Liver (tissue), 3 donors: ENCODE data around the gene PTPRD.

Experiments
- FOXA1 ChIP-seq: IDR thresholded peaks from 2 replicates; pipeline ENCODE4 v1.6.1; 2016; ENCODE audit warnings: antibody characterized with exemption
- FOXA2 ChIP-seq: IDR thresholded peaks from 2 replicates; pipeline ENCODE4 v1.6.1; 2016; ENCODE audit warnings: antibody characterized with exemption
- HNF4A ChIP-seq, 2 donors: conservative IDR thresholded peaks; 2 replicates each; pipeline ENCODE4 v1.6.1; 2016; ENCODE audit warnings: antibody characterized with exemption in 2 of 2, mild to moderate bottlenecking in 2 of 2
- RAD21 ChIP-seq, 2 donors: IDR thresholded peaks; 2 replicates each; pipeline ENCODE4 v1.6.1; 2016; ENCODE audit warnings: antibody characterized with exemption in 2 of 2, mild to moderate bottlenecking in 2 of 2
- RXRA ChIP-seq, 2 donors: IDR thresholded peaks; 2 replicates each; pipeline ENCODE4 v1.6.1; 2017 to 2018; ENCODE audit warnings: antibody characterized with exemption in 2 of 2, mild to moderate bottlenecking in 1 of 2
- SP1 ChIP-seq: IDR thresholded peaks from 2 replicates; pipeline ENCODE4 v1.6.1; 2018; ENCODE audit warnings: antibody characterized with exemption, mild to moderate bottlenecking
- TAF1 ChIP-seq: conservative IDR thresholded peaks from 2 replicates; pipeline ENCODE4 v1.6.1; 2016; ENCODE audit warnings: antibody characterized with exemption, mild to moderate bottlenecking
- YY1 ChIP-seq: IDR thresholded peaks from 2 replicates; pipeline ENCODE4 v1.6.1; 2016; ENCODE audit warnings: antibody characterized with exemption, mild to moderate bottlenecking
- TF ChIP-seq, protein P1 (sequence below): fragments of 150-350 bp; IDR thresholded peaks from 2 replicates; pipeline ENCODE4 v1.5.1; 2017; ENCODE audit warnings: improper control_type of control experiment, low read depth, low read length; ENCODE audit not compliant: missing input control
- TF ChIP-seq, protein P2 (sequence below): IDR thresholded peaks from 2 replicates; pipeline ENCODE4 v1.6.1; 2016; ENCODE audit warnings: antibody characterized with exemption
- TF ChIP-seq, protein P3 (sequence below): IDR thresholded peaks from 2 replicates; pipeline ENCODE4 v1.6.1; 2016; ENCODE audit warnings: antibody characterized with exemption
- TF ChIP-seq, protein P4 (sequence below): IDR thresholded peaks from 2 replicates; pipeline ENCODE4 v1.6.1; 2016; ENCODE audit warnings: antibody characterized with exemption, mild to moderate bottlenecking
- TF ChIP-seq, protein P5 (sequence below): IDR thresholded peaks from 2 replicates; pipeline ENCODE4 v1.6.1; 2016; ENCODE audit warnings: antibody characterized with exemption
- donor health status: healthy.
- donor health status: healthy.

DNA sequence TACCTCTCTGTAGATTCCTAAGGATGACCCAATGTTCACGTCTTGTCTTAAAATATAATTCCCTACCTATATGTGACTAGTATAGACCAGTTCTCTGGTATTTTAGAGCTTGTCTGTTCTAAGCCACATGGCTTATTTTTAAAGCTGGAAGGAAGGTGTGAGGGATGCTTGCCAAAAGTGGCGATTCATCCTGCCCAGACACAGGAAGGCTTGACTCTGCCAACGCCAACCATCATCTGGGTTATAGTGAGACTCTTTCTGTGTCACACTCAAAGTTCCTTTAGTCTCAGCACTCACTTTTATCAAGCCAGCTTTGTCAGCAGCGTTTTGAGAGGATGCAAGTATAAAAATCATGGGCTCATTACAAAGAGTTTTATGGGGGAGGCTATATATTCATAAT is 500.0 kb downstream of the PTPRD start:
- TF ChIP-seq YY1: no peak
- TF ChIP-seq, protein P1, sequence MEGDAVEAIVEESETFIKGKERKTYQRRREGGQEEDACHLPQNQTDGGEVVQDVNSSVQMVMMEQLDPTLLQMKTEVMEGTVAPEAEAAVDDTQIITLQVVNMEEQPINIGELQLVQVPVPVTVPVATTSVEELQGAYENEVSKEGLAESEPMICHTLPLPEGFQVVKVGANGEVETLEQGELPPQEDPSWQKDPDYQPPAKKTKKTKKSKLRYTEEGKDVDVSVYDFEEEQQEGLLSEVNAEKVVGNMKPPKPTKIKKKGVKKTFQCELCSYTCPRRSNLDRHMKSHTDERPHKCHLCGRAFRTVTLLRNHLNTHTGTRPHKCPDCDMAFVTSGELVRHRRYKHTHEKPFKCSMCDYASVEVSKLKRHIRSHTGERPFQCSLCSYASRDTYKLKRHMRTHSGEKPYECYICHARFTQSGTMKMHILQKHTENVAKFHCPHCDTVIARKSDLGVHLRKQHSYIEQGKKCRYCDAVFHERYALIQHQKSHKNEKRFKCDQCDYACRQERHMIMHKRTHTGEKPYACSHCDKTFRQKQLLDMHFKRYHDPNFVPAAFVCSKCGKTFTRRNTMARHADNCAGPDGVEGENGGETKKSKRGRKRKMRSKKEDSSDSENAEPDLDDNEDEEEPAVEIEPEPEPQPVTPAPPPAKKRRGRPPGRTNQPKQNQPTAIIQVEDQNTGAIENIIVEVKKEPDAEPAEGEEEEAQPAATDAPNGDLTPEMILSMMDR: no peak
- no peak for TF ChIP-seq TAF1
- TF ChIP-seq FOXA2: no peak
- TF ChIP-seq, protein P2, sequence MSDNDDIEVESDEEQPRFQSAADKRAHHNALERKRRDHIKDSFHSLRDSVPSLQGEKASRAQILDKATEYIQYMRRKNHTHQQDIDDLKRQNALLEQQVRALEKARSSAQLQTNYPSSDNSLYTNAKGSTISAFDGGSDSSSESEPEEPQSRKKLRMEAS: no peak
- TF ChIP-seq, protein P3, sequence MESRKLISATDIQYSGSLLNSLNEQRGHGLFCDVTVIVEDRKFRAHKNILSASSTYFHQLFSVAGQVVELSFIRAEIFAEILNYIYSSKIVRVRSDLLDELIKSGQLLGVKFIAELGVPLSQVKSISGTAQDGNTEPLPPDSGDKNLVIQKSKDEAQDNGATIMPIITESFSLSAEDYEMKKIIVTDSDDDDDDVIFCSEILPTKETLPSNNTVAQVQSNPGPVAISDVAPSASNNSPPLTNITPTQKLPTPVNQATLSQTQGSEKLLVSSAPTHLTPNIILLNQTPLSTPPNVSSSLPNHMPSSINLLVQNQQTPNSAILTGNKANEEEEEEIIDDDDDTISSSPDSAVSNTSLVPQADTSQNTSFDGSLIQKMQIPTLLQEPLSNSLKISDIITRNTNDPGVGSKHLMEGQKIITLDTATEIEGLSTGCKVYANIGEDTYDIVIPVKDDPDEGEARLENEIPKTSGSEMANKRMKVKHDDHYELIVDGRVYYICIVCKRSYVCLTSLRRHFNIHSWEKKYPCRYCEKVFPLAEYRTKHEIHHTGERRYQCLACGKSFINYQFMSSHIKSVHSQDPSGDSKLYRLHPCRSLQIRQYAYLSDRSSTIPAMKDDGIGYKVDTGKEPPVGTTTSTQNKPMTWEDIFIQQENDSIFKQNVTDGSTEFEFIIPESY: no peak
- no peak for TF ChIP-seq RXRA (IDR thresholded peaks at IDR 0.05)
- TF ChIP-seq RAD21 (IDR thresholded peaks at IDR 0.05): no peak
- TF ChIP-seq, protein P4, sequence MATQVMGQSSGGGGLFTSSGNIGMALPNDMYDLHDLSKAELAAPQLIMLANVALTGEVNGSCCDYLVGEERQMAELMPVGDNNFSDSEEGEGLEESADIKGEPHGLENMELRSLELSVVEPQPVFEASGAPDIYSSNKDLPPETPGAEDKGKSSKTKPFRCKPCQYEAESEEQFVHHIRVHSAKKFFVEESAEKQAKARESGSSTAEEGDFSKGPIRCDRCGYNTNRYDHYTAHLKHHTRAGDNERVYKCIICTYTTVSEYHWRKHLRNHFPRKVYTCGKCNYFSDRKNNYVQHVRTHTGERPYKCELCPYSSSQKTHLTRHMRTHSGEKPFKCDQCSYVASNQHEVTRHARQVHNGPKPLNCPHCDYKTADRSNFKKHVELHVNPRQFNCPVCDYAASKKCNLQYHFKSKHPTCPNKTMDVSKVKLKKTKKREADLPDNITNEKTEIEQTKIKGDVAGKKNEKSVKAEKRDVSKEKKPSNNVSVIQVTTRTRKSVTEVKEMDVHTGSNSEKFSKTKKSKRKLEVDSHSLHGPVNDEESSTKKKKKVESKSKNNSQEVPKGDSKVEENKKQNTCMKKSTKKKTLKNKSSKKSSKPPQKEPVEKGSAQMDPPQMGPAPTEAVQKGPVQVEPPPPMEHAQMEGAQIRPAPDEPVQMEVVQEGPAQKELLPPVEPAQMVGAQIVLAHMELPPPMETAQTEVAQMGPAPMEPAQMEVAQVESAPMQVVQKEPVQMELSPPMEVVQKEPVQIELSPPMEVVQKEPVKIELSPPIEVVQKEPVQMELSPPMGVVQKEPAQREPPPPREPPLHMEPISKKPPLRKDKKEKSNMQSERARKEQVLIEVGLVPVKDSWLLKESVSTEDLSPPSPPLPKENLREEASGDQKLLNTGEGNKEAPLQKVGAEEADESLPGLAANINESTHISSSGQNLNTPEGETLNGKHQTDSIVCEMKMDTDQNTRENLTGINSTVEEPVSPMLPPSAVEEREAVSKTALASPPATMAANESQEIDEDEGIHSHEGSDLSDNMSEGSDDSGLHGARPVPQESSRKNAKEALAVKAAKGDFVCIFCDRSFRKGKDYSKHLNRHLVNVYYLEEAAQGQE: no peak
- no peak for TF ChIP-seq SP1
- TF ChIP-seq FOXA1: no peak
- TF ChIP-seq, protein P5, sequence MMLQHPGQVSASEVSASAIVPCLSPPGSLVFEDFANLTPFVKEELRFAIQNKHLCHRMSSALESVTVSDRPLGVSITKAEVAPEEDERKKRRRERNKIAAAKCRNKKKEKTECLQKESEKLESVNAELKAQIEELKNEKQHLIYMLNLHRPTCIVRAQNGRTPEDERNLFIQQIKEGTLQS: no peak
- no peak for TF ChIP-seq HNF4A (conservative IDR thresholded peaks at IDR 0.05)
